GM12873 (cell line): Measurements from ENCODE around the gene NDE1.

Source experiments
- CTCF ChIP-seq: IDR thresholded peaks from 2 replicates; pipeline ENCODE4 v1.5.1; 2012; ENCODE audit warnings: low read depth, mild to moderate bottlenecking, moderate library complexity, low read length, control low read depth; ENCODE audit not compliant: insufficient read depth; ENCODE audit errors: missing control alignments

The NDE1 gene

GRCh38 chr16:15643946-15644250 is 6.1 kb upstream of the NDE1 start:
- no peak for TF ChIP-seq CTCF

- TF ChIP-seq CTCF = no peak
These were observed 5.6 kb upstream of the NDE1 start for GRCh38 chr16:15644267-15644961.

GRCh38 chr16:15647294-15648014 is 2.6 kb upstream of the NDE1 start:
- TF ChIP-seq CTCF = no peak

GRCh38 chr16:15648135-15648730 is 1.8 kb upstream of the NDE1 start:
- TF ChIP-seq CTCF = no peak

- no peak for TF ChIP-seq CTCF
These were observed 372 bp upstream of the NDE1 start for GRCh38 chr16:15649727-15650018.

- TF ChIP-seq CTCF = no peak
These were observed 690 bp downstream of the NDE1 start for GRCh38 chr16:15650698-15651171.

GRCh38 chr16:15652293-15653001 is 2.4 kb downstream of the NDE1 start:
- no peak for TF ChIP-seq CTCF
